HepG2 (cell line): ENCODE measurements around the gene NPC1. TPM values are rescaled to one million over a fixed set of nuclear protein-coding genes. Genes with fewer than 3 reads are reported as not detected.

Source experiments
- BCL6 ChIP-seq: IDR thresholded peaks from 2 replicates; pipeline ENCODE4 v1.6.1; 2016; ENCODE audit warnings: missing genetic modification reagents, missing compliant biosample characterization
- CEBPB ChIP-seq: IDR thresholded peaks from 2 replicates; pipeline ENCODE4 v1.6.1; 2011; ENCODE audit warnings: low read depth, low read length, improper control_type of control experiment, borderline replicate concordance
- EP300 ChIP-seq, 3 experiments: sonication (generic) in 1 of 3; formaldehyde crosslinking in 1 of 3; IDR thresholded peaks; 2 replicates each; pipeline versions ENCODE4 v1.5.1 to v1.6.1; 2011 to 2020; ENCODE audit warnings: low read depth in 2 of 3, low read length in 2 of 3, borderline replicate concordance in 1 of 3, improper control_type of control experiment in 1 of 3, mild to moderate bottlenecking in 1 of 3, missing genetic modification reagents in 1 of 3, moderate library complexity in 1 of 3
- HNF4A ChIP-seq: sonication (generic); formaldehyde crosslinking; IDR thresholded peaks from 2 replicates; pipeline ENCODE4 v1.4.0; 2020; ENCODE audit warnings: missing genetic modification reagents
- MBD4 ChIP-seq: IDR thresholded peaks from 2 replicates; pipeline ENCODE4 v1.6.1; 2012; ENCODE audit warnings: low read length, inconsistent platforms, borderline replicate concordance
- MEIS1 ChIP-seq: sonication (generic); formaldehyde crosslinking; IDR thresholded peaks from 2 replicates; pipeline ENCODE4 v1.9.0; 2021; ENCODE audit warnings: mild to moderate bottlenecking, missing genetic modification reagents, moderate library complexity, borderline replicate concordance
- MLXIP ChIP-seq: sonication (generic); formaldehyde crosslinking; IDR thresholded peaks from 2 replicates; pipeline ENCODE4 v1.9.0; 2021; ENCODE audit warnings: missing genetic modification reagents, borderline replicate concordance
- NFE2L2 ChIP-seq: fragments of 150-350 bp; IDR thresholded peaks from 2 replicates; pipeline ENCODE4 v1.6.1; 2014; ENCODE audit warnings: low read length
- POLR2A ChIP-seq, 2 experiments: IDR thresholded peaks; 2 replicates each; pipeline ENCODE4 v1.6.1; 2011; ENCODE audit warnings: low read depth in 2 of 2, low read length in 2 of 2, mild to moderate bottlenecking in 1 of 2, moderate library complexity in 1 of 2; ENCODE audit not compliant: insufficient read depth in 1 of 2
- RXRA ChIP-seq: sonication (generic); formaldehyde crosslinking; IDR thresholded peaks from 2 replicates; pipeline ENCODE4 v1.5.1; 2020; ENCODE audit warnings: missing genetic modification reagents
- SUZ12 ChIP-seq: fragments of 150-350 bp; IDR thresholded peaks from 2 replicates; pipeline ENCODE4 v1.6.1; 2014; ENCODE audit warnings: low read depth, low read length
- ZBTB42 ChIP-seq: sonication (generic); formaldehyde crosslinking; IDR thresholded peaks from 2 replicates; pipeline ENCODE4 v1.5.0; 2020; ENCODE audit warnings: mild to moderate bottlenecking, missing genetic modification reagents
- ZNF34 ChIP-seq: sonication (generic); formaldehyde crosslinking; IDR thresholded peaks from 2 replicates; pipeline ENCODE4 v1.4.0; 2020; ENCODE audit warnings: mild to moderate bottlenecking, missing genetic modification reagents, borderline replicate concordance
- ZNF770 ChIP-seq: sonication (generic); formaldehyde crosslinking; IDR thresholded peaks from 2 replicates; pipeline ENCODE4 v1.5.0; 2020; ENCODE audit warnings: mild to moderate bottlenecking, missing genetic modification reagents
- ZSCAN29 ChIP-seq: sonication (generic); formaldehyde crosslinking; conservative IDR thresholded peaks from 2 replicates; pipeline ENCODE4 v1.4.0; 2020; ENCODE audit warnings: mild to moderate bottlenecking, missing genetic modification reagents
- polyA plus RNA-seq, 8 experiments: library from polyadenylated mRNA; depleted of rRNA in 3 of 8; stranded (reverse) in 7 of 8; unstranded in 1 of 8; fragments of >200 nt; fragmentation: Illumina TruSeq in 4 of 8; extraction: Trizol in 4 of 8; gene quantifications; 2 replicates each; pipeline versions ENCODE4 v1.2.1 to v1.2.3, GENCODE V29; 2011 to 2016; ENCODE audit warnings: low read depth in 4 of 8, missing spikeins in 1 of 8, mixed read lengths in 1 of 8; ENCODE audit not compliant: insufficient read depth in 1 of 8
- total RNA-seq, 5 experiments: library from RNA; depleted of rRNA; stranded (reverse); fragments of >200 nt; fragmentation: Illumina TruSeq; extraction: Trizol; gene quantifications; 2 replicates each; pipeline ENCODE4 v1.2.3, GENCODE V29; 2016; ENCODE audit warnings: low read depth in 1 of 5
- TF ChIP-seq, protein P1 (sequence below): IDR thresholded peaks from 2 replicates; pipeline ENCODE4 v1.4.0; 2020; ENCODE audit warnings: mild to moderate bottlenecking, missing genetic modification reagents
- TF ChIP-seq, protein P2 (sequence below): sonication (generic); formaldehyde crosslinking; IDR thresholded peaks from 2 replicates; pipeline ENCODE4 v1.4.0; 2020; ENCODE audit warnings: missing genetic modification reagents, borderline replicate concordance
- TF ChIP-seq, protein P3 (sequence below): sonication (generic); formaldehyde crosslinking; IDR thresholded peaks from 2 replicates; pipeline ENCODE4 v1.8.0; 2022; ENCODE audit warnings: mild to moderate bottlenecking, missing genetic modification reagents, moderate library complexity

Gene NPC1
- total and polyA plus RNA-seq, 2 of the 13 experiments (the other 11 are each of a cell fraction or from before 2014, with no cell fraction given), result 46.5 to 114 TPM

DNA sequence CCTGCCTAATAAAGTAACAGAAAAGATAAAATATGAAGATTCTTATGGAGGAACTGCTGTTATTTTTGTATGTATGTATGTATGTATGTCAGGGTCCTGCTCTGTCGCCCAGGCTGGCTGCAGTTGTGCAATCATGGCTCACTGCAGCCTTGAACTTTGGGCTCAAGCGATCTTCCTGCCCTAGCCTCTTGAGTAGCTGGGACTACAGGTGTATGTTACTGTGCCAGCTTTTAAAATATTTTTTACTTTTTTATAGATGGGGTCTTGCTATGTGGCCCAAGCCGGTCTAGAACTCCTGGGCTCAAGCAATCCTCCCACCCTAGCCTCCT, 49.7 kb upstream of the NPC1 start (continued):
- TF ChIP-seq MLXIP (CRISPR knock-in tag) (no peak), ZBTB42 (CRISPR knock-in tag) (no peak), EP300 (IDR thresholded peaks at IDR 0.05; ENCODE audit: low read depth in 2 of 2, low read length in 2 of 2) (peak in 1 of 2 experiments; percentile 21; a peak in 1 of 4 replicates), EP300 (CRISPR knock-in tag; IDR thresholded peaks at IDR 0.05; ENCODE audit: borderline replicate concordance) (no peak), NFE2L2 (no peak), ZNF34 (CRISPR knock-in tag) (no peak), BCL6 (no peak), HNF4A (peak; percentile 89), MEIS1 (0 out of 2 replicates have a peak, but pooled peaks have one; percentile 33), ZSCAN29 (CRISPR knock-in tag) (no peak), ZNF770 (CRISPR knock-in tag) (0 out of 2 replicates have a peak, but pooled peaks have one; percentile 11), CEBPB (peak; percentile 89), RXRA (CRISPR knock-in tag) (no peak), SUZ12 (no peak), POLR2A (IDR thresholded peaks at IDR 0.05; ENCODE audit: insufficient read depth in 1 of 2, low read depth in 2 of 2, low read length in 2 of 2) (no peak), MBD4 (no peak)
- TF ChIP-seq, protein P1, sequence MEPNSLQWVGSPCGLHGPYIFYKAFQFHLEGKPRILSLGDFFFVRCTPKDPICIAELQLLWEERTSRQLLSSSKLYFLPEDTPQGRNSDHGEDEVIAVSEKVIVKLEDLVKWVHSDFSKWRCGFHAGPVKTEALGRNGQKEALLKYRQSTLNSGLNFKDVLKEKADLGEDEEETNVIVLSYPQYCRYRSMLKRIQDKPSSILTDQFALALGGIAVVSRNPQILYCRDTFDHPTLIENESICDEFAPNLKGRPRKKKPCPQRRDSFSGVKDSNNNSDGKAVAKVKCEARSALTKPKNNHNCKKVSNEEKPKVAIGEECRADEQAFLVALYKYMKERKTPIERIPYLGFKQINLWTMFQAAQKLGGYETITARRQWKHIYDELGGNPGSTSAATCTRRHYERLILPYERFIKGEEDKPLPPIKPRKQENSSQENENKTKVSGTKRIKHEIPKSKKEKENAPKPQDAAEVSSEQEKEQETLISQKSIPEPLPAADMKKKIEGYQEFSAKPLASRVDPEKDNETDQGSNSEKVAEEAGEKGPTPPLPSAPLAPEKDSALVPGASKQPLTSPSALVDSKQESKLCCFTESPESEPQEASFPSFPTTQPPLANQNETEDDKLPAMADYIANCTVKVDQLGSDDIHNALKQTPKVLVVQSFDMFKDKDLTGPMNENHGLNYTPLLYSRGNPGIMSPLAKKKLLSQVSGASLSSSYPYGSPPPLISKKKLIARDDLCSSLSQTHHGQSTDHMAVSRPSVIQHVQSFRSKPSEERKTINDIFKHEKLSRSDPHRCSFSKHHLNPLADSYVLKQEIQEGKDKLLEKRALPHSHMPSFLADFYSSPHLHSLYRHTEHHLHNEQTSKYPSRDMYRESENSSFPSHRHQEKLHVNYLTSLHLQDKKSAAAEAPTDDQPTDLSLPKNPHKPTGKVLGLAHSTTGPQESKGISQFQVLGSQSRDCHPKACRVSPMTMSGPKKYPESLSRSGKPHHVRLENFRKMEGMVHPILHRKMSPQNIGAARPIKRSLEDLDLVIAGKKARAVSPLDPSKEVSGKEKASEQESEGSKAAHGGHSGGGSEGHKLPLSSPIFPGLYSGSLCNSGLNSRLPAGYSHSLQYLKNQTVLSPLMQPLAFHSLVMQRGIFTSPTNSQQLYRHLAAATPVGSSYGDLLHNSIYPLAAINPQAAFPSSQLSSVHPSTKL, result peak; percentile 67
- TF ChIP-seq, protein P2, sequence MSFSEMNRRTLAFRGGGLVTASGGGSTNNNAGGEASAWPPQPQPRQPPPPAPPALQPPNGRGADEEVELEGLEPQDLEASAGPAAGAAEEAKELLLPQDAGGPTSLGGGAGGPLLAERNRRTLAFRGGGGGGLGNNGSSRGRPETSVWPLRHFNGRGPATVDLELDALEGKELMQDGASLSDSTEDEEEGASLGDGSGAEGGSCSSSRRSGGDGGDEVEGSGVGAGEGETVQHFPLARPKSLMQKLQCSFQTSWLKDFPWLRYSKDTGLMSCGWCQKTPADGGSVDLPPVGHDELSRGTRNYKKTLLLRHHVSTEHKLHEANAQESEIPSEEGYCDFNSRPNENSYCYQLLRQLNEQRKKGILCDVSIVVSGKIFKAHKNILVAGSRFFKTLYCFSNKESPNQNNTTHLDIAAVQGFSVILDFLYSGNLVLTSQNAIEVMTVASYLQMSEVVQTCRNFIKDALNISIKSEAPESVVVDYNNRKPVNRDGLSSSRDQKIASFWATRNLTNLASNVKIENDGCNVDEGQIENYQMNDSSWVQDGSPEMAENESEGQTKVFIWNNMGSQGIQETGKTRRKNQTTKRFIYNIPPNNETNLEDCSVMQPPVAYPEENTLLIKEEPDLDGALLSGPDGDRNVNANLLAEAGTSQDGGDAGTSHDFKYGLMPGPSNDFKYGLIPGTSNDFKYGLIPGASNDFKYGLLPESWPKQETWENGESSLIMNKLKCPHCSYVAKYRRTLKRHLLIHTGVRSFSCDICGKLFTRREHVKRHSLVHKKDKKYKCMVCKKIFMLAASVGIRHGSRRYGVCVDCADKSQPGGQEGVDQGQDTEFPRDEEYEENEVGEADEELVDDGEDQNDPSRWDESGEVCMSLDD, result no peak
- TF ChIP-seq, protein P3, sequence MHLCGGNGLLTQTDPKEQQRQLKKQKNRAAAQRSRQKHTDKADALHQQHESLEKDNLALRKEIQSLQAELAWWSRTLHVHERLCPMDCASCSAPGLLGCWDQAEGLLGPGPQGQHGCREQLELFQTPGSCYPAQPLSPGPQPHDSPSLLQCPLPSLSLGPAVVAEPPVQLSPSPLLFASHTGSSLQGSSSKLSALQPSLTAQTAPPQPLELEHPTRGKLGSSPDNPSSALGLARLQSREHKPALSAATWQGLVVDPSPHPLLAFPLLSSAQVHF (CRISPR knock-in tag), result no peak
